Measurements from ENCODE around the gene AKAP8L.
"Not testable (repeated sequence)": the region's sequence is repeated elsewhere in the genome, so short reads cannot be mapped to it uniquely, and the experiment has no call there.

Gene AKAP8L

DNA sequence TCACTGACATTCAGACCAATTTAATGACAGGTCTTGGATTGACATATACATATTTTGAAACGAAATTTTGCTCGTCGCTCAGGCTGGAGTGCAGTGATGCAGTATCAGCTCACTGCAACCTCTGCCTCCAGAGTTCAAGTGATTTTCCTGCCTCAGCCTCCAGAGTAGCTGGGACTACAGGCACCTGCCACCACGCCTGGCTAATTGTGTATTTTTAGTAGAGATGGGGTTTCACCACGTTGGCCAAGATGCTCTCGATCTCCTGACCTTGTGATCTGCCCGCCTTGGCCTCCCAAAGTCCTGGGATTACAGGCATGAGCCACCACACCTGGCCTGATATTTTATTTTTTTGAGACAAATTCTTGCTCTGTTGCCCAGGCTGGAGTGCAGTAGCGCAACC, 66.3 kb downstream of the AKAP8L start:
- not testable (repeated sequence) for DNase-seq (ENCODE audit: low spot score)

DNA sequence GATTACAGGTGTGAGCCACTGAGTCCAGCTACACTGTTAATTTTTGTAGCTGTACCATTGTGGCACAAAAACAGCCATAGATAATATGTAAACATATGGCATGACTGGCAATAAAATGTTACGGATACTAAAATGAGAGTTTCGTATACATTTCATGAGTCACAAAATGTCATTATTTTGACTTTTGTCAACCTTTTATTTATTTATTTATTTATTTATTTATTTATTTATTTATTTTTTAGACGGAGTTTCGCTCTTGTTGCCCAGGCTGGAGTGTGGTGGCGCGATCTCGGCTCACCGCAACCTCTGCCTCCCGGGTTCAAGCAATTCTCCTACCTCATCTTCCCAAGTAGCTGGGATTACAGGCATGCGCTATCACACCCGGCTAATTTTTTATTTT, 77.5 kb downstream of the AKAP8L start:
- DNase-seq (ENCODE audit: low spot score): not testable (repeated sequence)

DNA sequence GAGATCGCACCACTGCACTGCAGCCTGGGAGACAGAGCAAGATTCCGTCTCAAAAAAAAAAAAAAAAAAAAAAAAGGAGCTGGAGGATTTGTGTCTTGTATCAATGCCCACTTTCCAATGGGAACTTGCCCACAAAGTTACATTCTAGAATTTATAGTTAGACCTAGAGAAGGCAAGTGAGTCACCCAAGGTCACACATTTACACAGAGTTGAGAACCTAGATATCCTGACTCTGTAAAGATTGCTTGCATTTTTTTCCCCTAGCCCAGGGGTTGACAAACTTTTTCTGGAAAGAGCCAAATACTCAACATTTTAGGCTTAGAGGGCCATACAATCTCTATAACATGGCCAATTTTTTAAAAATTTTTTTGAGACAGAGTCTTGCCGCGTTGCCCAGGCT, 78.7 kb downstream of the AKAP8L start:
- no peak for DNase-seq (ENCODE audit: low spot score)

DNA sequence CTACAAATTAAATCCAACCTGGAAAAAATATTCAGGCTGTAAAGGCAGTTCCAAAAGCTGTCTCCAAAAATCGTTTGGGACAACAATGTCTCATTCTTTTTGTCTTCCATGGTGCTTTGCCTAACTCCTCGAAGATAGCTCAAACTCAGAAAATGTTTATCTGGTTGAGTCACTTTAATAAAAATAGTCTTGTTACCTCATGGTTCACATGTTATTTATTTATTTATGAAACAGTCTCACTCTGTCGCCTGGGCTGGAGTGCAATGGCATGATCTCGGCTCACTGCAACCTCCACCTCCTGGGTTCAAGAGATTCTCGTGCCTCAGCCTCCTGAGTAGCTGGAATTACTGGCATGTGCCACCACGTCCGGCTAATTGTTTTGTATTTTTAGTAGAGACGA, 81.6 kb downstream of the AKAP8L start:
- no peak for DNase-seq (ENCODE audit: low spot score)

DNA sequence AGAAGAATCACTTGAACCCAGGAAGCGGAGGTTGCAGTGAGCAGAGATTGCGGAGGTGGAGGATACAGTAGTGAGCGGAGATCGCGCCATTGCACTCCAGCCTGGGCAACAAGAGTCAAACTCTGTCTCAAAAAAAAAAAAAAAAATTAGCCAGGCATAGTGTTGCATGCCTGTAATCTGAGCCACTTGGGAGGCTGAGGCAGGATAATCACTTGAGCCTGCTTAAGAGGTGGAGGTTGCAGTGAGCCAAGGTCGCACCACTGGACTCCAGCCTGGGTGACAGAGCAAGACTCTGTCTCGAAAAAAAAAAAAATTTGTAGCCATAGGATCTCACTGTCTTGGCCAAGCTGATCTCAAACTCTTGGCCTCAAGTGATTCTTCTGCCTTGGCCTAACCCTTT, 82.8 kb downstream of the AKAP8L start:
- DNase-seq (ENCODE audit: low spot score): not testable (repeated sequence)

DNA sequence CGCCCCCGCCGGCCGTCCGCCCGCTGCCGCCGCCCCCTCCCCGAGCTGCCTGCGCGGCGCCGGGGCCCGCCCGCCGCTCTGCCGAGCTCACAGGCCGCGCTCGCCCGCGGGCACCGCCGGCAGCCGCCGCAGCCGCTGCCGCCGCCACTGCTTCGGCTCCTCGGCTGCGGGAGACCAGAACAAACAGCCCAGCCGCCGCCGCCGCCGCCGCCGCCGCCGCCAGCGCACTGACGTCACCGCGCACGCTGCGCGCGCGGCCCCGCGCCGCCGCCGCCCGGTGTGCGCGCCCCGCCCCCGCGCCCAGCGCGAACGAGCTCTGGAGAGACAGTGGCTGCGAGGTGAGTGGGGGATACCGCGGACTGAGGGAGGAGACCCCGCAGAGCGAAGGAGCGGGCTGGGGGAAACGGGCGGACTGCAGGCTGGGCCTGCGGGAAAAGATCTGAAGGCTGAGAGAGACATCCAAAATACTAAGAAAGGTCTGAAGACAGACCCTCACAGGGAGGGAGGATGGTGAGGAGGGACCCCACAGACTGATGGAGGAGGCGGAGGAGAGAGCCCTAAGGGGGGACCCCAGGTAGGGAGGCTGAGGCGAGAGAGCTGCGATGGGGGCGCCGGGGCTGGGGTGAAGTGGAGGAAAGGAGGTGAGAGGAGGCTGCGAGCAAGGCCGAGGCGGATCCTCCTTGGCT, 86.3 kb downstream of the AKAP8L start, which contains the start of gene BRD4:
Gene BRD4 (minus strand): TSS at position 229 of the 686 bp plus-strand sequence. CDS start 59,440 bp downstream, outside the sequence.
- peak; percentile 75 for DNase-seq (ENCODE audit: low spot score)

DNA sequence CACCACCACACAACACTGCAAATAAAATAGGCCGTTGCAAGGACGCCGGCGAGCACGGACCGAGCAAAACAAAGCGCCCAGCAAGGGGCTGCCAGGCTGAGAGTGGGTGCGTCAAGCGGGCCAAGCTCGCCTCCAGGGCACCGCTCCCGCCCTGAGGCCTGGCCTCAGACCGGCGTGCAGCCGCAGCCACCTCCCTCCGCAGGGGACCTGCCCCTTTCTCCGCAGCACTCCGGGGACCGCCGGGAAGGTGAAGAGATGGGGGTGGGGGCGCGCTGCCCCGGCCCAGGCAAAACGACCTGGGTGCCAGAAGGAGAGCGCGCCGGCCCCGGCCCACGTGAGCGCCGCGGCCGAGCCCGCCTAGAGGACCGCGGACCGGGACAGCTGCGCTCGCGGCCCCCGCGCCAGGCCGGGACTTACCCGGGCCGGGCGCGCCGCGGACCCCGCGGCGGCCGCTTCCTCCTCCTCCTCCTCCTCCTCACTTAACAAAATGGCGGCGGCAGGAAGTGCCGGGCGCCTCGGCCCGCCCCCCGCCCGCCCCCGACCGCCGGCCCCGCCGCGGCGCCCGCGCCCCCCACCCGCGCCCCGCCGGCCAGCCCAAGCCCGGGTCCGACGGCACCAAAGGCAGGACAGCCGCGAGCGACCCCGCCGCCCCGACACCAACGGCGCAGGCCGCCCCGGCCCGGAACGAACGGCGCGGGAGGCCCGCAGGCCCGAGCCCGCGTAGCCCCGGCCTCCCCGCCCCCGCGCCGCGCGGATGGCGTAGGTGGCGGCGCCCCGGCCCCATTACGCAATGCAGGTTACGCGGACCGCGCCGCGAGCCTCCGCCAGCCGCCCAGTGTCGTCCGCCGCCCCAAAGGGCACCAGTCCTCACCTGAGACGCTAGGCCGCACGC, 87.1 kb downstream of the AKAP8L start:
- peak; percentile 63 for DNase-seq (ENCODE audit: low spot score)

DNA sequence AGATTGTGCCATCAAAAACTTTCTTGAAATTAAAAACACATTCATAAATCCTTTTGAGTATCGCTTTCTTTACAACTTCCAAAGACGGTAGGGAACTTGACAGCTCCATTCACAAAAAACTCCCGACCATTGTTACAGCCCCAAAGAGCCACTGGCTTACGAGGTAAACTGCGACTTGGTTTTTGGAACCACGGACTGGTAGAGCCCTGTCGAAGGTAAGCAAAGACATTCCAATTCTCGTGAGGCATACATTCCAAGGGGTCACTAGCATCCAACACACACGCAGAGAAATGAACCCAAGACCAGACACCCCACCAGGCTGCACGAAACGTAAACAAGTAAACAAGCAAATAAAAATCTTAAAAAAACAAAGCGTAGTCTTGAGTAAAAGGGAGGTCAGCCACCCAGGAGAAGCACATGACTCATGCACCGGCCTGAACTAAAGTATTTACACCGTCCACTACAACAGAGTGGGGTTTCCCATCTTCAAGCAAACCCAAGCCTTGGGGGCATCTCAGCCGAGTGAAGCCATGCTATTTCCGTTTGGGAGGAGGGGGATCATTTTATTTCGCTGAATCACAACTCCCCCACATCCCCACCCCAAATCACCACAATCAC, 87.9 kb downstream of the AKAP8L start:
- peak; percentile 53 for DNase-seq (ENCODE audit: low spot score)
